GM18507 (cell line): ENCODE results near the gene CRLF1.

ENCODE experiments used
- DNase-seq: peaks from one replicate; pipeline ENCODE4 v3.0.0; 2011; ENCODE audit warnings: low read depth; ENCODE audit not compliant: insufficient read length; ENCODE audit errors: extremely low spot score
- FAIRE-seq: peaks from 2 replicates; lab custom pipeline; 2011; peaks lifted over from hg19 to GRCh38; lab: Jason Lieb, UNC

Gene CRLF1

DNA sequence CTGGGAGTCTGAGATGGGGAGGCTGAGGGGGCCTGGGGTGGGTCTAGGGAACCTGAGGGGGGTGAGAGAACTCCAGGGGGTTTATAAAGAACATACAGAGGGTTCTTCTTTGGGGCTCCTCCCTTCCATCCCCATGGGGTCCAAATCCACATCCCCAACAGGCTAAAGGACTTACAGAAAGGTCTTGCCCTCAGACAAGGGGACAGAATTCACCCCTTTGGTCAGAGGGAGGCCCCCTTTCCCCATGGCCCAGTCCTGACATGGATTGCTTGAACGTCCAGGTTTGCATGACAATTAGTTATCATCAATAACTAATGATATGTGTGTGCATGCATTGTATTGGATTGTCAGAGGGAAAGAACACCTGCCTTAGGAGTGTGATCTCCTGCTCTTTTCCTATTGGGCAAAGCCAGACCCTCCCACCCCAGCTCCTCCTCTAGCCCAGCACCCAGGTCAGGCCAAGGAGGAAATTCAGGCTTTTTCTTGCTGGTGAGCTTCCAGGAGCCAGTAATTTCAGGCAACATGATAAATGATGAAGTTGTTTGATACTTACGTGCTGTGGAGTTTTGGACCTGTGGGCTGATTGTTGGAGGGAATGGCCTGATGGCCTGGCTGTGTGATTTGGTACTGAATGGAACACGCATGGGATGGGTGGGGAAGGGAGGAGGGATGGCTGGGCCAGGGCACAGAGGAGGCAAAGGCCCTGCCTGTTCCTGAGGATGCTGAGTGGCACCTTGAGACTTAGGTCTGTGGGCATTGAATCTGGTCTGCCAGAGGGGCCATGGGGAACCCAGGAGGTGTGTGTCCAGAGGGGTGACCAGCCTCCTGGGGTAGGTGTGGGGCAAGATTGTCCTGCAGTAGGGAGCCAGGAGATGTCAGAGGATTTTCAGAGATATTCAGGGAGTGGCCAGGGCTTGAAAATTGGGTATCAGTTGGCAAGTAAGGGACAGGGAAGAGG is 31.4 kb upstream of the CRLF1 start:
- DNase-seq (no peak), FAIRE-seq (no peak)

DNA sequence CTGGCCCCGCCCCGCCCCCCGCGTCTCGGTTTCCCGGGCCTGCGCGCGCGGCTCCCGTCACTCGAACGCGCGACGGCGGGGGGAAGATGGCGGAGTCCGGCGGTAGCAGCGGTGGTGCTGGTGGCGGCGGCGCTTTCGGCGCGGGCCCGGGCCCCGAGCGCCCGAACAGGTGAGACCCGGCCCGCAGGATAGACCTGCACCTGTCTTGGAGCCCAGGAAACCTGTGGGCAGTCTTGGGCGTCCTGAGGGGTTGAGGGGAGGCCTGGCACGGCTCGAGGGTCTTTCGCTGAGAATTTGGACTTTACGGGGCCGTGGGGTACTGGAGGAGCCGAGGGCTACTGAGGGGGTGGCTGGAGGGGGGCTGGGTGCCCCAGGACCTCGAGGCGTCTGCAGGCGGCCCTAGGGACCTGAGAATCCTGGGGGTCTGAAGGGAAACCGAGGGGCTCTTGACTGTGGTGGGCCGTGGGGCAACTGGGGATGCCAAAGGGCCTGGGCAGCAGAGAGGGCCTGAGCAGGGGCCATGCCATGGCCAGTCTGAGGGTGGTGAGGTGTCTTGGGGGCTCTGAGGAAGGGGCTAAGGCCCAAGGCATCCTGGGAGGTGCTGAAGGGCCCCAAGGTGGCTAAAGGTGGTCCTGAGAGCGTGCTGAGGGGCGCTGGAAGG is 30.5 kb upstream of the CRLF1 start, which contains the start of gene KLHL26:
Gene KLHL26 (plus strand): TSS at position 60 of the 661 bp plus-strand sequence. CDS start 27 bp downstream, at position 87.
- DNase-seq (no peak), FAIRE-seq (no peak)

DNA sequence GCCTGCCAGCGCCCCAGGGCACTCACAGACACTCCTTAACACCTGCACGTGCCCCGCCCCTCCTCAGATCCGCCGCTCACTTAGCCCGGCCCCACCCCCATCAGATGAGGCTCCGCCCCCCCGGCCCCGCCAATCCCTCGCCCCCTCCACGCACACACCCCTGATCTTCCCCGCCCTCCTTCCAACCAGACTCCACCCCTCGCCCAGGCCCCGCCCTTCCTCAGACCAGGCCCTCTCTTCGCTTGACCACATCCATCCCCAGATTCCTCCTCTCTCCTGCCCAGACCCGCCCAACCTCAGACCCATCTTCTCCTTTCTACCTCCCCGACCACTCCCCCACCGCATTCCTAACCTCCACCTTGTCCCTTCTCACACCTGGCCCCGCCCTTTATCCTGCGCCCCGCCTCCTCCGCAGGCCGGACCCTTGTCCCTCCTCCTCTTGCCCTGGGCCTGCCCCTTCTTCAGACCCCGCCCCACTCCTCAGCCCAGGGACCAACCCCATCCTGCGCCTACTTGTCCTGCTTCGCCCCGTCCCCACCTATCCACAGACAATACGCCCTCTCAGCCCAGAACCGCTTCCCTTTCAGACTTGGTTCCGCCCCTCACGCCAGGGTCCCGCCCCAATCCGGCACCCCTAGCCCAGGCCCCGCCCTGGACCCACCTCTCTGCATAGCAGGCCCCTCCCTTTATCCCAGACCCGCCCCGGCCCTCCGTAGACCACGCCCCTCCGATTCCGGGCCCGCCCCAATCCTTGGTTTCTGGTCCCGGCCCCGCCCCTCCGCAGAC is 29.8 kb upstream of the CRLF1 start:
- peak; percentile 95 for DNase-seq
- peak; percentile 97 for FAIRE-seq

DNA sequence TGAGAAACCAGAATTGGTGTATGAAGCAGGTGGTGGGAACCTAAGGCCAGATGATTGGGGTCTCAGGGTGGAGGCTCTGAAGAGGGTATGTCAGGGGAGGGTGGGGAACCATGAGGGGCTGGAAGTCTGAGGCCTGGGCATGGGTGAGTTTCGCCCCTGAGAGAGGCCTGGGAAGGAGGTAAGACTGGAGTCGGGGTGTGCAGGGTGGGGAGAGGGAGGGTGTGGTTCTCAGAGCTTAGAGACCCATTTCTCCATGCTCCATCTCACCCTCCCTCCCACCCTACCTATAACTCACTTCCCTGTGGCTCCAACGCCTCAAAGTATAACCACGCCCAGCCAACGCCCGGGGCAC is 29.2 kb upstream of the CRLF1 start:
- FAIRE-seq (no peak), DNase-seq (no peak)

DNA sequence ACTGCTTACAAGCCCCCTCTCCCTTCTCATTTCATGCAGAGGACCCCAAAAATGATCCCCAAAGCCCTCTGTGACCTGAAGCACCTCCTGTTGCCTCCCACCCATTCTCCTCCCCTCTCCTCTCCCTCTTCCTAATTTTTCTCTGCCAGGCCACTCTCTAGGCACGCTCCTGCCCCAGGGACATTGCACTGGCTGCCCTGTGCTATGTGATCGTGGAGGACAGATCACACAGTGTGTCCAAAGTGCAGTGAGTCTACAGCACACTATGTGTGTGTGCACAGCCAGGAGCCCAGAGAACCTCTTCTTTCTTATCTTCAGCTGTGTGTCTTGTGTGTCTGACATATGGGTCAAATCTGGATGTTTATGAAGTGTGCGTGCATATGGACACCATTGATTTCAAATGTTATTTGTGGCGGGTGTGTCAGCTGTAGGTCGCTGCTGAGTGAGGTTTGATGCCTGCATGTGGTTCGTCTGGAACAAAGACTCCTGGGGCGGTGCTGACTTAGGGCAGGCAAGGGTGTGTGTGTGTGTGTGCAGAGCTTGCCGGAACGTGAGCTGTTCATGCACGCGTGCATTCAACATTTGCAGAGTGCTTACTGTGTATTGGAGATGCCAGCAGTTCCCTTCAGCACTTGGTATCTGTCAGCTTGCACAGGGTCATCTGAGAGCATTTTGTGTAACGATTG is 28.2 kb upstream of the CRLF1 start:
- FAIRE-seq, result no peak
- no peak for DNase-seq

DNA sequence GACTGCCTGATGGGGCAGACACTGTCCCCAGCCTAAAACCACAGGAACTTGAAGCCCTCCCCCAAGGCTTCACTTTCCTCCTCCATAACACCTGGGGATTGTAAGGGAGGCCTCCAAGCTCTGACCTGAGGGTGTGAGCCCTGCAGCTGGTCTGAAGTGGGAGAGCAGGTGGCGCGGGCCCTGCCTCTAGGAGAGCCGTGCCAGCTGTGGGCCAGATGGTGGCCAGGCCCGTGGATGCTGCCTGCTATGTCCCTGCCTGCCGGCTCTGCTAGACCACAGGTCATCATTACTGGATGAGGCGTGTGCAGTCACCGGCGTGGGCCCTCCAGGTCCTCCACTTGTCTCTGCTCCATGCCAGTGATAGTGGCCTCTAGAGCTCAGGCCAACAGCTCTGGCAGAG is 26.7 kb upstream of the CRLF1 start:
- DNase-seq (no peak), FAIRE-seq (no peak)

DNA sequence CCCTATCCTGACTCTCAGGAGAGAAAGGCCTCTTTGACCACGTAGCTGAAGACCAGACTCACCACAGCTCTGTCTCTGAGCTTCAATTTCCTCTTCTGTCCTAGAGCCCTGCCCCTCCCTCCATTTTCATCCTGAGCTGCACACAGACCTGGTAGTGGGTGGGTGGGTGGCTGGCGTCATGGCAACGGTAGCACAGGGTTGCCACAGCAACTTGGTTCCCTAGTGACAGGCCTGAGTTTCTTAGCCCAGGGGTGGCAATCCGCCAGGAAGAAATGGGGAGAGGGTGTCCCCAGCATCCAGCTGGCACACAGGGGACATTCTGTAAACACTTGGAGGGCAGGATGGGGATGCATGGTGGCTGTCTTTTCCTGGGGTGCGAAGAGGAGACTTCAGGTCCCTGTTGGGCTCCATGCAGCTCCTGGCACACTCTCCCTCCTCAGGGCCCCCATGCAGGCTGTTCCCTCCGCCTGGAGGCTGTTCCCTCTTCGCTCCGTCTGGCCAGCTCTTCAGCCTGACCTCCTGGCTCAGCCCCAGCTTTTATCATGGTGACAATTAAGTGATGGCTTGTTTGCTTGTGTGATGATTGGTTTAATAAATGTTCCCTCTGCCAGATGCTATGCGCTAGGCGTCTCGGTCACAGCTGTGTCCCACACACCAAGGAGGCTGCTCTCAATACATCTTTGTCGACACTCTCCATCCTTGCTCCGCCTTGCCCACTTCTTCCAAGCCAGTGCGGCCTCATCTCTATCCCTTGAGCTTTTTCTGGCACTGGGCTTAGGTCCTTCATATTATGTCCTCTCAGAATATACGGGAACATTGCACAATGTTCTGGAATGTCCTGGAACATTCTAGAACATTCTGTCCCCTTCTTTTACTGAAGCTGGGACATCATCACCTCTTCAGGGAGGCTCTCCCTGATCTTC is 22.8 kb upstream of the CRLF1 start:
- DNase-seq (no peak), FAIRE-seq (no peak)

DNA sequence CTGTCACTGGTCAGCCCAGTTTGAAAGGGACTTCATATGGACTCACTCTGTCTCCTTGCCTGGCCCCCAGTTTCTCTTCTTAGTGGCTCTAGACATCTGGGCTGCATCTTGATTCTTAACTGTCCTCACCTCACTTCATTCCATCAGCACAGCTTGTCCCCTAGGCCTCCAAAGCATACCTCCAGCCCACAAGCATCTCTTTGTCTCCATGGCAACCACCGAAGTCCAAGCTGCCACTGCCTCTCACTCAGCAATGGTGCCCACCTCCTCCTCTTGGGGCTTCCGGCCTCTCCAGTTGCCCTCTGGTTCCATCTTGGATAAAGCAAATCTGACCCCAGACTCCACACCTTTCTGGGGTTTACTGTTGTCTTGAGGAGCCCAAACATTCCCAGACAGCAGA is 20.3 kb upstream of the CRLF1 start:
- FAIRE-seq (no peak), DNase-seq (no peak)

DNA sequence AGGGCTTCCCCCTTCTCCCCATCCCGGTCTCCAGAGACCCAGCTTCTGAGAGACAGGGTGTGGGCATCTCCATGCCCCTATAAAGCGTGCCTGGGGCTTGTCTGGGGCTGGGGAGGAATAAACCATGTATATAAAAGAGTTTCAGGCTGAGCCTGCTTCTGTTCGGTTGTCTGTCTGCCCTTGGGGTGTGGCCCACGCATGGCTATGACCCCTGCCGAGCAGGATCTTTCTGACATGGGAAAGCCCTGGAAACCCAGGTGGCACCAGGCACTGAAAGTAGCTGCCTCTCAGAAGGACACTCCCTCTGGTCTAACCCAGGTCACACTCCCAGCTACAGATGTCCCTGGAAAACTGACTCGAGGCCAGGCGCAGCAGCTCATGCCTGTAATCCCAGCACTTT is 14.3 kb upstream of the CRLF1 start:
- DNase-seq (no peak), FAIRE-seq (no peak)

DNA sequence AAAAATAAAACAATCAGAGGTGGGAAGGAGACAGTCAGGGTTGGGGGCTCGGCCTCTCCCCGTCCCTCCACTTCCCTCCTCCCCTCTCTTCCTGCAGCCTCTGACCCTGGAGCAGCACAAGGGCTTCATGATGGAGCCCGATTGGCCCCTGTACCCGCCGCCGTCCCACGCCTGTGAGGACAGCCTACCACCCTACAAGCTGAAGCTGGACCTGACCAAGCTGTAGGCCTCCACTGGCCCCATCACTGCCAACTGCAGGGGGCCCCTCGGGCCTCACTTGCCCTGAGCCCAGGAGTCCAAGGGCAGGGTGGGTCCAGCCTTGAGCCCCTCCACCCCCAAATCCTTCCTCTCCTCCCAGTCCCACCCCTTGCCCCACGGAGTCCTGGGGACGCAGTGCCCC is 13.7 kb upstream of the CRLF1 start:
- DNase-seq (no peak), FAIRE-seq (no peak)

DNA sequence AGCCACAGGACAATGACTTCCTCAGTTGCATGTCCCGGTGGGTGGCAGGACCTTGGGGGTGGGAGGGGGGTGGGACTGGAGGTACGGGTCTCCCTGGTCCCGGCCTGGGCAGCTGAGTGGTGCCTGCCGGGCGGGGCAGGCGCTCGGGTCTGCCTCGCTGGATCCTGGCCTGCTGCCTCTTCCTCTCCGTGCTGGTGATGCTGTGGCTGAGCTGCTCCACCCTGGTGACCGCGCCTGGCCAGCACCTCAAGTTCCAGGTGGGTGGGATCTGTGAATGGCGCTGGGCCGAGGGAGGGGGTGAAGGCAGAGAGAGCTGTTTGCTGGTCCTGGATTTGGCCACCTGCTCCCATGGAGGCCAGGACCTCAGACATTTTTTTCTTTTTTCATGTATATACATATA is 11.6 kb upstream of the CRLF1 start:
- no peak for FAIRE-seq
- no peak for DNase-seq

DNA sequence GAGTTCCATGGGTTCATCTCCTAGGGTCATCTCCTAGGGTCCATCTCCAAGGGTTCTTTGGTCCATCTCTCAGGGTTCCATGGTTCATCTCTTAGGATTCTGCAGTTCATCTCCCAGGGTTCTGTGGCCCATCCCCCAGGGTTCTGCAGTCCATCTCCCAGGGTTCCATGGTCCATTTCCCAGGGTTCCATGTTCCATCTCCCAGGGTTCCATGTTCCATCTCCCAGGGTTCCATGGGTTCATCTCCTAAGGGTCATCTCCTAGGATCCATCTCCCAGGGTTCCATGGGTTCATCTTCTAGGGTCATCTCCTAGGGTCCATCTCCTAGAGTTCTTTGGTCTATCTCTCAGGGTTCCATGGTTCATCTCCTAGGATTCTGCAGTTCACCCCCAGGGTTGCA is 11.0 kb upstream of the CRLF1 start:
- FAIRE-seq, result no peak

DNA sequence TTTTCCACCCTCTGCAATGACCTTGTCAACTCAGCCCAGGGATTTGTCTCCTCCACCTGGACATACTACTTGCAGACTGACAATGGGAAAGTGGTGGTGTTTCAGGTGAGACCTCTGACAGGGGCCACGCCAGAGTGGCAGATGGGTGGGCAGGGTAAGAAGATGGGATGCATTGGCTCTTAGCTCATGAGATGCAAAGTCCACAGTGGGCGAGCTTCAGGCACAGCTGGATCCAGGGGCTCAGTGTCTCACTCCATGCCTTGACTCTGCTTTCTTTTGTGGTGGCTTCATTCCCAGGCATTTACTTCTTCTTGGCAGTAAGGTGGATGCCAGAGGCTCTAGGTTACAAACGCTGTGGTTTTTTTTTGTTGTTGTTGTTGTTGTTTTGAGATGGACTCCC is 9.4 kb upstream of the CRLF1 start:
- DNase-seq (no peak), FAIRE-seq (no peak)

More for the DNA sequence above, 11.0 kb upstream of the CRLF1 start:
- no peak for DNase-seq

DNA sequence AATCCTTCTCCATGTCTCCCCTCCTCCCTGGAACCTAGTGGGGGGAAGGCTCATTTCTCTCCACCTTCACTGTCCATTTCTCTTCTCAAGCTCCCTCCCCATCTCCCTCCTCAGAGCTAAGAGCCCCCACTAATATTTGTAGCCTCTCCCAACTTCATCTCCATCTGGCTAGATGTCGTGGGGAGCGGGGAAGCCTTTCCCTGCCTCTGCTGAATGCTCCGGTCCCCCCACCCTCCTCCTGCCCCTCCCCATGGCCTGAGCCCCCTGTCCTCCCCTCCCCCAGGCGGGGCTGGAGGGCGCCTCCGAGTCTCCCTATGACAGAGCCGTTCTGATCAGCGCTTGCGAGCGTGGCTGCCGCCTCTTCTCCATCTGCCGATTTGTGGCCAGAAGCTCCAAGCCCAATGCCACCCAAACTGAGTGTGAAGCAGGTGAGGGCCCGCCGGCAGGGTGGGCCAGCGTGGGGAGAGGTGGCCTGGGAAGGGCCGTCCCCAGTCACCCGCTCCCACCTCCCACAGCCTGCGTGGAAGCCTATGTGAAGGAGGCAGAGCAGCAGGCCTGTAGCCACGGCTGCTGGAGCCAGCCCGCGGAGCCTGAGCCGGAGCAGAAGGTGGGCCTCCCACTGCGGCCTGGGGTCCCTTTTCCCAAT is 7.1 kb upstream of the CRLF1 start:
- FAIRE-seq (no peak), DNase-seq (no peak)

DNA sequence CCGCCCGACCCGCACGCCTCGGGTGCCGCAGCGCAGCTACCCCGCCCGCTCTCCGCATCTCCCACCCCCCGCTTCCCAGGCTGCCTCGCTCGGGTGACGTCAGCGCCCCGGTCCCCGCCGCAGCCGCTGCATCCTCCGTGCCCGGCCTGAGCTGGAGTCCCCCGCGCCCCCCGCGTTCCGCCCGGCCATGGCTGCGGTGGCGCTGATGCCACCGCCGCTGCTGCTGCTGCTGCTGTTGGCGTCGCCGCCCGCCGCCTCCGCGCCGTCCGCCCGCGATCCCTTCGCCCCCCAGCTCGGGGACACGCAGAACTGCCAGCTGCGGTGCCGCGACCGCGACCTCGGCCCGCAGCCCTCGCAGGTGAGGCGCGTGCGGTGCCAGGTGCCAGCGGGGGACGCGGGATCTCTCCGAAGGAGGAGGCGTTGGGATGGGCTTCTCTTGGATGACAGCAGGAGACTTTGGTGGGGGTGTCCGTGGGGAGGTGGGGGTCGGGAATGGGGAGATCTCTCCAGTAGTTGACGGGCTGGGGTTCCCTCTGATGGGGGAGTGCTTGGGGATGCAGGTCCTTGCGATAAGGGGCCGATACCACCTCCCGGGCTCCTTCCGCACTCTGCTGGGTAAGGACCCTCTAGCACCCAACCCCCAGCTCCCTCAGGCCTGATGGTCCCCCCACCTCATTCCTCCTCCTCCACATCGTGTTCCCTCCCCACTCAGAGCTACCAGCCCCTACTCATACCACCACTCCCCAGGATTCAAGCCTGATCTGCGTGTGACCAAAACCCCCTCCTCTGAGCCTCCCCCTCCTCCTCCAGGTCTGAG is 6.4 kb upstream of the CRLF1 start, which contains the start of gene TMEM59L:
Gene TMEM59L (plus strand): TSS at position 99 of the 817 bp plus-strand sequence. CDS start 89 bp downstream, at position 188.
- no peak for FAIRE-seq
- DNase-seq, result no peak

DNA sequence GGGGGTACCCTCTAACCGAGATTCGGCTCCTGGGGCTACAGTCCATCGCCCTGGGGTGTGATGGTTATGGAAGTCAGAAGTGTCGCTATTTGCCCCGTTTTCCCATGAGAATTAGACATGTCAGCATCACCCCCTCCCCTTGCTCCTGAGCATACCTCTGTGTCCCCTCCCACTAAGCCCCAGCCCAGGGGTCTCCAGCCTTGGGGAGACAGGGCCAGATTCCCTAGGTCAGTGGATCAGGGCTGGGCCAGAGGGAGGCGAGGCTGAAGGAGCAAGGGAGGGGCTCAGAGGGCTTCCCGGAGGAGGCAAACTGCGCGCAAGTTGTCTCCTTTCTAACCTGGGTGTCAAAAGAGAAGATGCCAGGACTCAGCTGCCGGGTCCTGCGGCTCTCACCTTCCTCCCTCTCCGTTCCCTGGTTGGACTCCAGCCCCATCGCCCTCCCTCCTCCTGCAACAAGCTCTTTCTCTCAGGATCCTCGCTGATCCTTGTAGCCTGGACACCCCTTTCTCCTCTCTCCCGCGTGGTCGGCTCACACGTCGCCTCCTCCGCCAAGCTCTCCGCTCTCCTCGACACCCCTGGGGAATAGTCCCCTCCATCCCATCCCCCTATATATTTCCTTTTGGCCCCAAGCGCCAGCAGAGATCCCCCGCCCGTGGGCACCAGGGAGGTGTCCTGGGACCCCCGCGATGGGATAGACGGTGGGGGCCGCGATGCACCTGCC is 5.6 kb upstream of the CRLF1 start:
- DNase-seq (no peak), FAIRE-seq (no peak)
